Left cardiac atrium (tissue), 4 donors: ENCODE measurements around the gene TMBIM6. TPM values are rescaled to one million over a fixed set of nuclear protein-coding genes. Genes with fewer than 3 reads are reported as not detected.
"Not testable (repeated sequence)": the region's sequence is repeated elsewhere in the genome, so short reads cannot be mapped to it uniquely, and the experiment has no call there.

Source experiments
- ATAC-seq, 2 donors: fragments of 200-7000 bp; cut with Tn5 transposase; one replicate each; pipeline ENCODE4 v1.9.1; 2020; ENCODE audit warnings: mild to moderate bottlenecking in 2 of 2, moderate library complexity in 2 of 2
- DNase-seq: peaks from one replicate; pipeline ENCODE4 v3.0.0-alpha.2; 2020
- intact Hi-C, 2 donors: fragments of 100-400 bp; cut with DNase I; formaldehyde crosslinking; loops; one replicate each; pipeline versions ENCODE4 v1.14.1 to v1.15.1; 2022 to 2023
- total RNA-seq, 2 donors: library from RNA; stranded (reverse); fragmentation: NEBNext Ultra II Directional; extraction: Animal tissue kit (Norgen Biotek cat#: 25700); gene quantifications; one replicate each; pipeline ENCODE4 v1.2.1, GENCODE V29; 2021
- donor health status: DM: no; HTN: yes; CAD: no.
- donor health status: DM: no; HTN: yes; CAD: no; lungs with severe emphysema.
- donor health status: DM: yes; HTN: yes; CAD: no.
- donor health status: Dilated cardiomyopathy.

The TMBIM6 gene
- total RNA-seq, 2 donors from 2014 or later = 260 to 276 TPM

DNA sequence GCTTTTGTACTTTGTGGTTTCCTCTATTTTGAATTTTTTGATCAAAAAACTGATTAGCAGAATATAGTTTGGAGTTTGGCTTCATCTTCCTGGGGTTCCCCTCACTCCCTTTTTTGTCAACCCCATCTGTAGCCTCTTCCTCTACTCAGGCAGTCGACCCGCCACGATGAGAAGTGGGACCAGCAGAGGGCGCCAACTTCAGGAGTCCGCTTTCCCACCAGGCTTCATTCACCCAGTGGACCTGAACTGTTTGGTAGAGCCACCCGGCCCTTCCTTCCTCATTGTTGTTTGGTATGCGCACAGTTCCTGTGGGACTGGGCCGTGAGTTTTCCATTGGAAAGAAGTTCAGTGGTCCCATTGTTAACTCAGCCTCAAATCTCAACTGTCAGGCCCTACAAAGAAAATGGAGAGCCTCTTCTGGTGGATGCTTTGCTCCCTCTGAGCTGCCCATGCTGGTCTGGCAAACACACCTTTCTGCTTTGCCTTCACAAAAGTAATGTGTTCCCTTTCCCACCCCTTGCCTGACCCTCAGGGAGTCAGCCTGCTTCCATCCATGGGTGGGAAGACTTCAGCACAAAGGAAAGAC is 21.7 kb downstream of the TMBIM6 start:
- intact Hi-C loops = no loop called here

DNA sequence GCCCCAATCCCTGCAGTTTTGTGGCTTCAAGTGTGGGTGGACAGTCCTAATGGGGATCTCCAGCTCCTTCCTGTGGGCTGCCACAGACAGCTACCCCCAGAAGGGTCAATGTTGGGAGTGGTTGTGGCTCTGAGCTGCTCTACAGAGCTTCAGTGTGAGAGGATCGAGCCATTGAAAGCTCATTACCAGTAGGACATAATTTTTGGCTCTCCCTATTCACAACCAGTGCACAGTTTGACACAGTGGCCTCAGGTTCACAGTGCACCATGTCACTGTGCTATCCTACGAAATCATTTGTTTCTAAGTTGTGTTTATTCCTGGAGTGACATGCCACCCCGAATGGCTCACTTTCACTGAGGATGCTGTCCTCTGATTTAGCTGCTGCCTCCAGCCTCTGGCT is 22.8 kb downstream of the TMBIM6 start:
- intact Hi-C loops = no loop called here
- ATAC-seq (no peak), DNase-seq (no peak)

More for the DNA sequence above, 21.7 kb downstream of the TMBIM6 start:
- DNase-seq (peak; percentile 78), ATAC-seq (peak; percentile 58 to 69)

DNA sequence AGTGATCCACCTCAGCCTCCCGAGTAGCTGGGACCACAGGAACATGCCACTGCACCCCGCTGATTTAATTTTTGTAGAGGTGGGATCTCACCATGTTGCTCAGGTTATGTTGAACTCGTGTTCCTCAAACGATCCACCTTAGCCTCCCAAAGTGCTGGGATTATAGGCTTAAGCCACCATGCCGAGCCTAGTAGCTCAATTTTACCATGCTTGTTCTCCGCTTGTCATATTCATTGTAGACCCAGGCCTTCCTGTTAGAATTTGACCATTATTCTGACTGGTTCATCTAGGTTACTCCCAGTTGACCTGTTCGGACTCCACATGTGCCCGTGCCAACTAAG is 24.7 kb downstream of the TMBIM6 start:
- DNase-seq = no peak
- no peak for ATAC-seq
- intact Hi-C loops = no loop called here

DNA sequence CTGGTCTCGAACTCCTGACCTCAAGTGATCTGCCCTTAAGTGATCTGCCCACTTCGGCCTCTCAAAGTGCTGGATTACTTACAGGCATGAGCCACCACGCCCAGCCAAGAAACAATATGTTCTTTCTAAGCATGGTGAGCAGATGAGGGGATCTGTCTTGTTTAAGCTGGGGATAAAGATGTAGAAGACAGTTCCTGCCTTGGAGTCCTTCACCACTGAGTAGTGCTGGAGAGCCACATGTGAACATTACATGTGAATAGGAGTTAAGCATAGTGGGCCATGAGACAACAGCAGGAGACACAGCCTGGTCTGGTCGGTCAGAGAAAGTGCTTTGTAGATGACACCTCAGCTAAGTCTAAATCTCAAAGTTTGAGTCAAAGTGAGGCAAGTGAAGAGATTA is 26.0 kb downstream of the TMBIM6 start:
- intact Hi-C loops = no loop called here
- ATAC-seq = no peak
- no peak for DNase-seq

DNA sequence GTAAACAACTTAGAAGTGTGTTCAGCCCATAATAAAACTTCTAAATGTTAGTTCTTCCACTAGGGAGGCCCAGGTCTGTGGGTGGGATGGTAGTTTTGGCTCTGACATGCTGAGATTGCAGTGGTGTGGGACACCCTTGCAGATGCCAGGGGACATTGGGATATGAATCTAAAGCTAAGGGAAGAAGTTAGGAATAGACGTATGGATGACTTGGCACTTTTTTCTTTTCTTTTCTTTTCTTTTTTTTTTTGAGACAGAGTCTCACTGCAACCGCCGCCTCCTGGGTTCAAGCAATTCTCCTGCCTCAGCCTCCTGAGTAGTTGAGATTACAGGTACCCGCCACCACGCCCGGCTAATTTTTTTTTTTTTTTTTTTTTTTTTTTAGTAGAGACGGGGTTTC is 31.7 kb downstream of the TMBIM6 start:
- ATAC-seq, intact Hi-C loops, DNase-seq: not testable (repeated sequence)

DNA sequence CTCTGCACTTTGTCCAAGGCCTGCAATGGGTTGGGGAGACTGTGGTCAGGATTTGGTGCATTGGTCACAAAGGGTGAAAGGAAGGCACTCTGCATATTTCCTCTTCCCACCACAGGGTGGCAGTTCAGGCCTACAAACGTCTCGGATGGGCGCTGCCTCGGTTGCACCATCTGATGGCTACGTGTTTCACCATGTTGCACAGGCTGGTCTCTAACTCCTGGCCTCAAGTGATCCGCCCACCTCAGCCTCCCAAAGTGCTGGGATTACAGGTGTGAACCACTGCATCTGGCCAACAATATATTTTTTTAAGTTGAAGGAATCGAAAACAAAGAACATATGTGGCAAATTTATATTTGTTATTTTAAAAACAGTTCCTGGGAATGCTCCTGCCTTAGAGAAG is 35.1 kb downstream of the TMBIM6 start:
- intact Hi-C loops = loop anchor here (1.0 to 5.0 kb wide), 2 partner anchors 61 to 63 kb away; no protein-coding TSS in a partner anchor
- ATAC-seq (peak; percentile 93 to 96), DNase-seq (peak; percentile 81)

DNA sequence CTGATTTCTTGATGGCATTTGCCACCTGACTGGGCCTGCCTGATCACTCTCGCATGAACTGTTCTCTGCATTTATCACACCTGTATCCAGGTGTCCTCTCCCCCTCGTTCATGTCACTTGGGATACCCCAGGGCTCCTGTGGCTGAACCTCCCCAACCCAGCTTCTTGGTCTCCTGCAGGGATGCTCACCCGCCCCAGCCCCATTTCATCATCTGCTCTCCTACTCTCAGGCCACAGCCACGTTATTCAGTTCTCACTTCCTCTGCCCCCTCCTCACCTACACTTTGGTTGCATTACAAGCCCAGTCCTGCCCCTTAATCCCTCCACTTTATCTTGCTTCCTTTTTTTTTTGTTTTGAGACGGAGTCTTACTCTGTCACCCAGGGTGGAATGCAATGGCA is 35.5 kb downstream of the TMBIM6 start:
- DNase-seq (no peak), ATAC-seq (no peak)
- intact Hi-C loops = loop anchor here (1.0 to 5.0 kb wide), 2 partner anchors 60 to 62 kb away; no protein-coding TSS in a partner anchor

DNA sequence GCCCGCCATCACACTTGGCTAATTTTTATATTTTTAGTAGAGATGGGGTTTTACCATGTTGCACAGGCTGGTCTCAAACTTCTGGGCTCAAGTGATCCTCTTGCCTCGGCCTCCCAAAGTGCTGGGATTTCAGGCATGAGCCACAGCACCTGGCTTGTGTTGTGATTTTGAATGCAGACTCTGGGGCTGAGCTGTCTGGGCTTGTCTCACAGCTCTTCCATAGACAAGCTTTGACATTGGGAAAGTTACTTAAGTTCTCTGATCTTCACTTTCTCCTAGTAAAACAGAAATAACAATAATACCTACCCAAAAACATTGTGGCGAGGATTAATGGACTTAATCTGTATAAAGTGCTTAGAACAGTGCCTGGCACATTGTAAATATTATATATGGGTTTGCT is 36.0 kb downstream of the TMBIM6 start:
- intact Hi-C loops = loop anchor here in 1 of 2 donors (5.0 kb wide), 1 partner anchor 60 kb away; no protein-coding TSS in a partner anchor
- ATAC-seq = no peak

DNA sequence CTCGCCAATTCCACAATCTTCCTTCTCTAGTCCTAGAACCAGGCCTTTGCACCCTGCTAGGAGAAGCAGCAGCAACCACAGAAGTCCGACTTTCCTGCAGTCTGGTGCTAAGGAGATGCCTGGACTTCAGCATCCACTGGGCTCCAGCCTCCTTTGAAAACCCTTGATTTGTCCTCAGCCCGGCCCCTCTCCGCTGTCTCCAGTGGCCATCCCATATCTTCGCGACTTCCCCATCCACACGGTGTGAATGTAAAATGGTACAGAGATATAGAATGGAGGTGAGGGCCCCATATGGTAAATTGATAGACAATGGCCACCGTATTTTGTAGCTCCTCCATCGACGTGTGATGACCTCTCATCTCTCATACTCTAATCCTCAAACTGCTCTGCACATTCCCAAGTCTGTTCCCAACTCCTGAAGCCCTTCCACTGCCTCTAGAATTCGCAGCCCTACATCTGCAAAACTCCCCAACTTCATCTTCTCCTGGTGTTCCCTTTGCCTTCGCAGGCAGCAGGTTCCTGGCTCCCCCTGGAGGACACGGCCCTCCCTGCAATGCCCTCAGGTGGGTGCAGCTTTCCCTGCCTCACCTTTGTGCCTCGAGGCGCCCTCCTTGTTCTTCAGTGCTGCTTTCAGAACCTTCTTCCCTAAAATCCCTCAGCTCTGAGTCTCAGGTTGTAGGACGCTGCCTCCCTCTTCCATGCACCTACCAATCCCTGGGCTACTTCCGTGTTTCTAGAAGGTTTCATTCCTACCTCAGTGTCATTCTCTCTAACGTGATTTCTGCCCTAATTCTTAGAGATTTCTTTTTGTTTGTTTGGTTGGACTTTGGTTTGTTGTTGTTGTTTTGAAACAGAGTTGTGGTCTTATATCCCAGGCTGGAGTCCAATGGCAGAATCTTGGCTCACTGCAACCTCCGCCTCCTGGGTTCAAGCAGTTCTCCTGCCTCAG is 36.7 kb downstream of the TMBIM6 start:
- ATAC-seq (peak; percentile 23 to 62), DNase-seq (peak; percentile 44)
- intact Hi-C loops = loop anchor here in 1 of 2 donors (5.0 kb wide), 1 partner anchor 59 kb away; no protein-coding TSS in a partner anchor

More for the DNA sequence above, 36.0 kb downstream of the TMBIM6 start:
- no peak for DNase-seq

DNA sequence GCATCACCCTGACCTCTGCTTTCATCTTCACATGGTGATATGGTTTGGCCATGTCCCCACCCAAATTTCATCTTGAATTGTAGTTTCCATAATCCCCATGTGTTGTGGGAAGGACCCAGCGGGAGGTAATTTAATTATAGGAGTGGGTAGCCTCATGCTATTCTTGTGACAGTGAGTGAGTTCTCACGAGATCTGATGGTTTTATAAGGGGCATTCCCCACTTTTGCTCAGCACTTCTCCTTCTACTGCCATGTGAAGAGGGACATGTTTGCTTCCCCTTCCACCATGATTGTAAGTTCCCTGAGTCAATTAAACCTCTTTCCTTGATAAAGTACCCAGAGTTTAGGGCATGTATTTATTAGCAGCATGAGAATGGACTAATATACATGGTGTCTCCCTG is 38.2 kb downstream of the TMBIM6 start:
- intact Hi-C loops = loop anchor here in 1 of 2 donors (5.0 kb wide), 1 partner anchor 58 kb away; no protein-coding TSS in a partner anchor
- ATAC-seq (no peak), DNase-seq (no peak)

DNA sequence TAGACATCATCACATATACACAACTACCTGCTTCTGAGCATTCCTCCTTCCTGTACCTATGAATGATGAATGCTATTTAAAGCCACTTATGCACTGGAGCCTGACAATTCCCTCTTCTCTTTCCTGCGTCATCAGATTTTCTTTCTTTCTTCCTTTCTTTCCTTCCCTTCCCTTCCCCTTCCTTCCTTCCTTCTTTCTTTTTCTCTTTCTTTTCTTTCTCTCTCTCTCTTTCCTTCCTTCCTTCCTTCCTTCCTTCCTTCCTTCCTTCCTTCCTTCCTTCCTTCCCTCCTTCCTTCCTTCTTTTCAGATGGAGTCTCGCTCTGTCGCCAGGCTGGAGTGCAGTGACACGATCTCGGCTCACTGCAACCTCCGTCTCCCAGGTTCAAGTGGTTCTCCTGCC is 39.6 kb downstream of the TMBIM6 start:
- DNase-seq, ATAC-seq, intact Hi-C loops: not testable (repeated sequence)

DNA sequence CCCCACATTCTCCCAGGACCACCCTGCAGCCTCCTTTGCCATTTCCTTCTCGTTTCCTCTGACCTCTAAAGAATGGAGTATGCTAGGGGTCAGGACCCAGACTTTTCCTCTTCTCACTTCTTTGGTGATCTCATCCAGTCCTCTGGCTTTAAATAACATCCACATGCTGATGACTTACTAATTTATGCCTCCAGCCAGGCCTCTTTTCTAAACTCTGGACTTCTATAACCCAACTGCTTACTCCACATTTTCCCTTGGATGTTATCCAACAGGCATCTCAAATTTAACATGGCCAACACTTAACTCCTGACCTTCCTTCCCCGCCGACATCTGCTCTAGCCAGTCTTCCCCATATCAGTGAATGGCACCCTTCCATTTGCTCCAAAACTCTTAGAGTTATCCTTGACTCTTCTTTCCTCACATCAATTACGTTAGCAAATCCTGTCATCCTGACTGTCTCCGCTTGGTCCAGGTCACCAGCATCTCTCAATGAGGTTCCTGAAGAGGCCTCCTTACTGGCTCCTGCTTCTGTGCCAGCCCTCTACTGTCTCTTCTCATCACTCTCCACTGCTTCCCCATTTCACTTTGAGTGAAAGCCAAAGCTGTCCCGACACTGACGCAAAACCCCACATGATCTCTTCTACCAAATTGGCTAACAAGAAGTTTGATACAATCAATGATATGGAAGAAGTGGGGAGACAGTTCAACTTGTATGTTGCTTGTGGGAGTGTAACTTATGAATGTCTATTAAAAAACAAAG is 42.7 kb downstream of the TMBIM6 start:
- ATAC-seq = peak; percentile 53 to 69
- no peak for DNase-seq
- intact Hi-C loops = no loop called here

DNA sequence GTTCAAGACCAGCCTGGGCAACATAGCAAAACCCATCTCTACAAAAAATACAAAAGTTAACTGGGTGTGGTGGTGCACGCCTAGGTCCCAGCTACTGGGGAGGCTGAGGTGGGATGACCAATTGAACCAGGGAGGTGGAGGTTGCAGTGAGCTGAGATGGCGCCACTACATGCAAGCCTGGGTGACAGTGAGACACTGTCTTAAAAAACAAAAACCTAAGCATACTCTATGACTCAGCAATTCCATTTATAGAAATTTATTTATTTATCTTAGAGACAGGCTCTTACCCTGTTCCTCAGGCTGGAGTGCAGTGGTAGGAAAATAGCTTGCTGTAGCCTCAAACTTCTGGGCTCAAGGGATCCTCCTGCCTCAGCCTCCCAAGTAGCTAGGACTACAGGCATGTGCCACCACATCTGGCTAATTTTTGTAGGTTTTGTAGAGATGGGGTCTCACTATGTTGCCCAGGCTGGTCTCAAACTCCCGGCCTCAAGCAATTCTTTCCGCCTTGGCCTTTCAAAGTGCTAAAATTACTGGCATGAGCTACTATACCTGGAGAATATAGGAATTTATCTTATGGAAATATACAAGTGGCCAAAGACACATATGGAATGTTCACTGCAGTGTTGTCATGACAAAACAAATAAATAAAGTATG is 43.5 kb downstream of the TMBIM6 start:
- ATAC-seq (peak in 1 of 2 donors; percentile 5), DNase-seq (no peak)
- intact Hi-C loops = no loop called here

DNA sequence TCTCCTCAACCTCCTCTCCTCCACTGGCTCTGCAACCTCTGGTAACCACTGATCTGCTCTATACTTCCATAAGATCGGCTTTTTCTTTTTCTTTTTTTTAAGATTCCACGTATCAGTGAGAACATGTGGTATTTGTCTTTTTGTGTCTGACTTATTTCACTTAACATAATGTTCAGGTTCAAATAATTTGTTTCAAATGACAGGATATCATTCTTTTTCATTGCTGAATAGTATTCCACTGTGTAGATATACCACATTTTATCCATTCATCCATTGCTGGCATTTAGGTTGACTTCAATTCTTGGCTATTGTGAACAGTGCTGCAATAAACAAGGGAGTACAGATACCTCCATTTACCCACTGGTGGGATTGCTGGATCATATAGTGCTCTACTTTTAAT is 46.3 kb downstream of the TMBIM6 start:
- intact Hi-C loops = no loop called here
- DNase-seq (no peak), ATAC-seq (no peak)

DNA sequence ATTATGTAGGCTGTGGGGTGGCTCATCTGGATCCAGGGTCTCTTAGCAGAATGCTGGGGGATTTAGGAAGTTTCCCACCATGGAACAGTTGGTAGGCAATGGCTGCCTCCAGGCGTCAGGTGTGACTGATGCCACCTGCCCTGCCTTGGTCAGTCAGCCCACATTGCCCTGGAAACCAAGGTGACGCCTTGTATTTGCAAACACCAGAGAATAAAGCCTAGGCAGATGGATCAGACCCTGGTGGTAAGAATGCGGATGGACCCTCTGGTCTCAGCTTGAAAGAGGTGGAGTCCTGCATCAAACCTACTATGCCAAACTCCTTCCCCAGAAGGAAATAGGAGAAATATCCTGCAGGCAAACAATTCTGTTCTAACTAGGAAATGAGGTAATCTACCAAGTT is 48.6 kb downstream of the TMBIM6 start:
- ATAC-seq (no peak), DNase-seq (no peak)
- intact Hi-C loops = no loop called here

DNA sequence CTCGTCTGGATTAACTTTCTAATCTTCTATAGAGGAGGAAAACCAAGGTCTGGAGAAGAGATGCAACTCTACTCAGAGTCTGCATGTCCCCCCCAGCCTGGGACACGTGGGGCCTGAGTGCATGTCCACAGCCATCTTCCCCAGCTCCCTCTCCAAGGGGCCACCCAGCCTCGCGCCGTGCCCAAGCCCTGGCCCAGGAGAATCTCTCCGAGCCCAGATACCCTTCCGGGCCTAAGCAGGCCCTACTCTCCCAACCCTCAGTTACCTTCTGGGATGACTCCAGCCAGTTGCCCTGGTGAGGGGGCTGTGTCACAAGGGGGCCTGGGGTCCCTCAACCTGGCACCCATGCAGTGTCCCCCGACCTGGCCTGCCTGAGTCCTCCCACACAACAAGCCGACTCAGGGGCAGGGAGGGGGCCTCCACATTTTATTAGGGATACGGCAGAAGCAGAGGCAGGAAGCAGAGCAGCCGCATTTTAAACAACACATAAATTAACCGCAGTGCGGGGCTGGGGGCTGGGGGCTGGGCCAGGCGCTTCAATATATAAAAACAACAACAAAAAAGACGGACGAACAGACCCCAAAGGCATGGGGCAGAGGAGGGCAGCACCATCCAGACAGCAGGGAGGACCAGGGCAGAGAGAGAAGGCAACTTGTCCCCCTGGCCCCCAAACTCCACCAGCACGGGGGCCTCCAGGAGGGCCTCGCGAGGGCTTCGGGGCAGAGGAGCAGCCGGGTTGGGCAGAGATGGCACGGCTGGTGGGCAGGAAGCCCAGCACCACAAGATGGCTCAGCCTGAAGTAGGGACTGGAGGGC is 49.6 kb downstream of the TMBIM6 start:
- no peak for ATAC-seq
- intact Hi-C loops = no loop called here
- DNase-seq = no peak

DNA sequence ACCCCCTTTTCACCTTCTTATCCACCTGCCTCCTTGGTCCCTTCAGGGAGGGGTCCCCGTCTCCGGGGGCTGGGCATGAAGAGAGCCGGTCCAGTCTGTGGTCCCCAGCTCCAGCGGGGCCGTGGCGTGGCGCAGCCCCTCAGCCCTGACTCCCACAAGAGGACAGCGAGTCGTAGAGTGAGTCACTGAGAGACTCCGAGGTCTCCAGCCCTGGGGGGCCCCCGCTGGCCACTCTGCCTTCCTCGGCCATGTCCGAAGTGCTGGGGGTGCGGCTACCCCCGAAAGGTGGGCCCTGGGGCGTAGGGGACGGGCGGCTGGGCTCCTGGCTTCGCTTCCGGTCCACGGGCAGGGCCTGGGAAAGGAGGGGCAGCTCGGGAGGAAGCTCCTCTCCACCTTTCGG is 50.3 kb downstream of the TMBIM6 start:
- intact Hi-C loops = no loop called here
- no peak for DNase-seq
- ATAC-seq = no peak
